GM18517 (cell line): Measurements from ENCODE around the gene ANKZF1.

Experiments
- ATAC-seq: cut with Tn5 transposase; IDR thresholded peaks from one replicate; pipeline ENCODE4 v1.9.1; 2021; ENCODE audit warnings: mild to moderate bottlenecking, moderate library complexity; ENCODE audit not compliant: unreplicated experiment

Gene ANKZF1

DNA sequence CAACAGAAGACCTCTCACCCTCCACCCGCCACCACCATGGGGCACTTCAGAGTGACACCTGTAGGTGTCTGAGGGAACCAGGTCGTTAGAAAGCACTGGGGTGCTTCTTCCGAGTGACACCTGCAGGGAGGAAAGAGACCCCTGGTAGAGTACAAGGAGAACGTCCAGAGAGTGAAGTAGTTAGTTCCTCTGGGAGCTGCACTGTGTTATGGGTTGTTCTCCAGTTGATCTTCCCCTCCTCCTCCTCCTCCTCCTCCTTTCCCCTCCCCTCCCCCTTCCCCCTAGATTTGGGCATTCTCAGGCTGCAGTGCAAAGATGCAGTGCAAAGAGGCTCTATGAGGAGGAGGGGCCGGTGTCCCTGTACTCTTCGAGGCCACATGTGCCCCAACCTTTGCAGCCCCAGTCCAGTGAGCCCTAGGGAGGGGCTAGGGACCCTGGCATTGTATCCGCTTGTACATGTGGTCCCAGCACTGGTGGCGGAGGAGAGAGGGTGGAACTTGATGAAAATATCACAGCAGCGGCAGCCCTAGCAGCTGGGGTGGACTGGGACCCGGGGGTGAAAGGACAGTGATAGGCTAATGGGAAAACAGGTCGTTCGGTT lies 50.4 kb downstream of the ANKZF1 start:
- ATAC-seq = no peak

GRCh38 chr2:219280651-219281050 lies 51.0 kb downstream of the ANKZF1 start:
- ATAC-seq = no peak

DNA sequence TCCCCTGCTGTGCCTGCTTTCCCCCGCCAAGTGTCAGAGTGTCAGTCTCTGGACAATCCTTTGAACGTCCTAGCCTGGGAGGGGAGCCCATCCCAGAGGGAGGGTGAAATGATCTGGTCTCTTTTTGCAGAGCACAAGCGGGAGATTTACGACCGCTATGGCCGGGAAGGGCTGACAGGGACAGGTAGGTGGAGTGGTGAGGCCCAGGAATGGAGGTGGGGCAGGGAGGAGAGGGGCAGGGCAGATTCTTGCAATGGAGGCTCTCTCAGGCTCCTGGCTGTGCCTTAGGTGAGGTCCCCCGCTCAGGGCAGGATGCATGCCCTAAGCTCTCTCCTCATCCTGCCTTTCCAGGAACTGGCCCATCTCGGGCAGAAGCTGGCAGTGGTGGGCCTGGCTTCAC lies 52.0 kb downstream of the ANKZF1 start:
- ATAC-seq = no peak

DNA sequence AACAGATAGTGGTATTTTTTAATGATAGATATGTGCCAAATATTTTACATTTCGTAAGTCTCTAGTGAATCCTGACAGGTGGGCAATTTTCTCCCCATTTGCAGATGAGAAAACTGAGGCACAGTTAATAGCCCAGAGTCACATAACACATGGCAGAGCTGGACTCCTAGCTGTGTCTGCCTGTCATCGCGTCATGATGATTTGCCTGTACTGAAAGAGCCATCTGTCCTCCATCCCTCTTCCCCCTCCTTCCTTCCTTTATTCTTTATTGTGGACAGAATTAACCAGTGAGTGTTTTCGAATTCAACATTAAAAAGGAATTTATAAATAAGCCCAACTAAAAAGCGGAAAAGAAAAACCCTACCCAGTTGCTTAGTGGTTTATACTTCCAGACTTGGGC lies 52.8 kb downstream of the ANKZF1 start:
- ATAC-seq = no peak

GRCh38 chr2:219282943-219283581 lies 53.5 kb downstream of the ANKZF1 start:
- no peak for ATAC-seq

- ATAC-seq = no peak
Observed at GRCh38 chr2:219284501-219285372, 55.1 kb downstream of the ANKZF1 start.

DNA sequence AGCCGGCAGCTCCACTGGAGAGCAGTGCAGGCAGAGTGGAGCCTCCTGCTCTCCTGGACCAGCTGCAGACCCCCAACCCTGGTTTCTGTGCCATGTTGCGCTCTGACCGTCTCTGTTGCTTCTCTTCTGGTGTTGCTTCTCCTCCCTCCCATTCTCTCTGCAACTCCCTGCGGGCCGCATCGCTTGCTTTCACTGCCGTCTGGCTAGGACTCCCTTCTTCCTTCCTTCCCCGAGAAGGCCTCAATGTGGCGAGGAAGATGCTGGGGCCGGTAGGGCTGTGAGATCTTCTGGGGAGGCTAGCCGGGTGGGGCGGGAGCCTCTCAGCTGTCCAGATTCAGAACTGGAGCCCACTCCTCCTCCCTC lies 55.7 kb downstream of the ANKZF1 start:
- no peak for ATAC-seq

GRCh38 chr2:219285894-219286425 lies 56.4 kb downstream of the ANKZF1 start:
- no peak for ATAC-seq
